Heart left ventricle (tissue), 13 donors: ENCODE data around the gene FOXN1.

ENCODE experiments used
- CTCF ChIP-seq, 12 donors: fragments of 200-600 bp; sonication (generic) in 4 of 12; IDR thresholded peaks; one replicate each; pipeline versions ENCODE4 v1.5.0 to v1.8.0; 2018 to 2022; ENCODE audit warnings: antibody characterized with exemption in 12 of 12, mild to moderate bottlenecking in 5 of 12
- POLR2A ChIP-seq, 2 donors: fragments of 450-650 bp; IDR thresholded peaks; one replicate each; pipeline ENCODE4 v1.6.1; 2017; ENCODE audit warnings: antibody characterized with exemption in 2 of 2, mild to moderate bottlenecking in 2 of 2, moderate library complexity in 2 of 2
- donor health status: ischemic (EF 13 %, LVEDD 7.1; RV severe dilation, severe dysfunction).
- donor health status: DM: no; HTN: yes; CAD: no.
- donor health status: DM: no; HTN: no; CAD: no.
- donor health status: ischemic (EF 25% LVEDD 6.9; RV normal size, moderate dysfunction).
- donor health status: ischemic (EF 25% LVEDD 5.7; RV mildly dilated, moderate dysfunction).
- donor health status: ischemic (EF 35%, LVEDD 5.7; RV mildly dilated, moderate dysfunction).
- donor health status: nonischemic (EF 11% LVEDD 7.7; RV severe dilation, severe dysfunction).
- donor health status: DM: yes; HTN: yes; CAD: no.
- donor health status: PGD.
- donor health status: ischemic (EF 29% LVEDD 5.4; RV normal size, mild dysfunction).
- donor health status: nonischemic (EF 23%, LVEDD 6.1; RV moderate dilation, normal function).

GRCh38 chr17:28573966-28574480 lies 67.9 kb downstream of the FOXN1 start:
- no peak for TF ChIP-seq CTCF (IDR thresholded peaks at IDR 0.05)
- no peak for TF ChIP-seq POLR2A (IDR thresholded peaks at IDR 0.05)
